Measurements from ENCODE around the gene TMEM182.

Gene TMEM182

DNA sequence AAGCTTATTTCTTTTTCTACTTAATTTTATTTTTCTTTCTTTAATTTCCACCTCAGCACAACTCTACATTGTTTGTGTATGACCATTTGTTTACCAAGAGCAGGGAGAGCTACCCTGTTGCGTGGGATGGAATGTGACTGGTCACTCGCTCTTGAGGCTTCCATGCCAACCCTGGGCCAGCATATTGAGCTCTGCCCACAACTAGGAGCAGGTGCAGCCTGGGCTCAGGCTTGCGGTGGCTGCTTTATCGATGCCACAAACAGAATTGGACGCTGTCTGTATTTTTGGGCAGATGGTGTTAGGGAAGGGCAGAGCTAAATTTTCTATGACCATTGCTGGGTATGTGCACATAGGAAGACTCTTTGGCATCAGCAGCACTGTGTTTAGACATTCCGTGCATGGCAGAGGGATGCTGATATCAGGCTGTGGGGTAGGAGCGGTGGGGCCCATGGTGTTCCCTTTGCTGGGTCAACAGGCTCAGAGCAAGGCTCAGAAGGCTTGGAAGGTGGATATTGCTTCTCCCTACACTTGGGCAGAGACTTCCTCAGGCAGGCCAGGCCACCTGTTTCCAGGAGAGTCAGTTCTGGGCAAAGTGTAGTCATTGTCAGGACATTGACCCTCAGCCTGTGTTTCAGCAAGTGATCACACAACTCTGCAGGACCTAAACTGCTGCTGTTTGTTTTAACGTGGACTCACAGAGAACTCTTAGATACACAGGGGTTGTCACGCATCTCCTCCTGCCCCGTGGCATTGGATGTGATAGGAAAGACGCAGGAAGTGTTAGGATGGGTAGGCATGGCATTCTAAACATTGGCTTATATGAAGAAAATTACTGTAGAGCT lies 40.2 kb downstream of the TMEM182 start:
- DNase-seq (ENCODE audit: low read depth): no peak

DNA sequence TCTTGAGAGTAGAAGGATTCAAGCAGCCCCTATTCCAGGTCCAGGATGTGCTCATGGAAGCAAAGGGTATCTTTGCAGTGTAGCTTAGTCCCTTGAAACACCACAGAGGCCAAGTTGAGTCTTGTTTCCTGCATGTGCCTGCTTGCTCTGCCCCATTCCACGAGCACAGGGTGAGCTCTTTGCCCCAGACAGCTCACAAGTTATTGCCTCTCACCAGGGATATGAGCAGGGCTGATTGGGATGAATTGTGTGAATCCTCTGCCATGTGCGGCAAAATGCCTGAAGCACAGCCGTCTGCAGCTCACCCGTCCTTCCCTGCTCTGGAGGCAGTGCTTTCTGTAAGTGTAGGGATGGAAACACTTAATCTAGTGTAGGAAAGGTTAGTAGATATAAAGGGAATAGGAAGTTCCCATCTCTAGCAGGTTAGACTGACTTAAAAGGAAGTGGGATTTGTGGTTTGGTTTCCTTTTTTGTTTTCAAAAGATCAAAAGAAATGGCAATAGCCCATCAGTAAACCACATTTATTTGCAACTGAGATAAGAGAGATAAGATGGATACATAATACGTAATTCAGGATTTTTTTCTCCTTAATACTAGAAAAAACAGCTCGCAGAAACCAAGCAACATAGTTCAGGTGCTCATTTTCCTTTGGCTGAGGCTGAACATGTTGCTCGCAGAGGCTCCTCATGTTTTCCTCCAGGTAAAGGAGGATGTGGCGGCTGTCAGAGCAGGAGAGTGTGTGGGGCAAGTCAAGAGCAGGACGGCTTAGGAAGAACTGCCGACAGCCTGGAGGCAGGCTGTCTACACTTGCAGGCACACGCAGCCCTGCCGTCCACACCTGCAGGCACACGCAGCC lies 41.4 kb downstream of the TMEM182 start:
- no peak for DNase-seq (ENCODE audit: low read depth)

DNA sequence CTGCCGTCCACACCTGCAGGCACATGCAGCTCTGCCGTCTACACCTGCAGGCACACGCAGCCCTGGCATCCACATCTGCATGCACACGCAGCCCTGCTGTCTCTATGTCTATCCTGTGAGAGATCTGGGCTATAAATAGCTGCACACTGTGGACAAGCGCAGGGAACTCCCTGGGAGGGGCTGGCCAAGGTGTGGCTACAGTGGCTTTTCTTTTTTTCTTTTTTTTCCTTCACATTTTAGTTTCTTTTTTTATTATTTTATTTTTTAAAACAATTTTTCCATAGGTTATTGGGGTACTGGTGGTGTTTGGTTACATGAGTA lies 42.0 kb downstream of the TMEM182 start:
- DNase-seq (ENCODE audit: low read depth): no peak

DNA sequence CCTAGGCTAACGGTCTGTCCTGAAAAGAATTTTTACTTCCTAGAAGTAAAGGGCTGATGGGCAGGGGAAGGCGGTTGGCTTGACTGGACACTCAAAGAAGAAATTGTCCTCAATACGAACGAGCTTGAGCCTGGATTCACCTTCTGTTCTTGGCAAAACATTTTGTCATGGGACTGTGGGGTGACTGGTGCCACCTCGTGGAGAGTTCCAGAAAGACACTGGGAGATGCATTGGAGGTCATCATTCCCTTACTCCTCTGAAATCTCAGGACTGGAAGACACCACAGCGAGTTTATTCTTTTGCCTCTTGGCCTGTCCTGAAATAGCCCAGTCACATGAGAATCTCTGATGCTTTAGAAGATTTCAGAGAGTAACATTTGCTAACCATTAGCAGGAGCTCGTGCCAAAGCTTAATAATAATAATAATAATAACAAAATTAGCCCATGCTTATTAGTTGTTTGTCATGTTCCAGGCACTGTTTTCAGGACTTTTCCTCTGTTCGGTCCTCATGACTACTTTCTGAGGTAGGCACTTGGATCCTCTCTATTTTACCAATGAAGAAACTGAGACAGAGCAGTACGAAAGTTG lies 44.5 kb downstream of the TMEM182 start:
- DNase-seq (ENCODE audit: low read depth): no peak

DNA sequence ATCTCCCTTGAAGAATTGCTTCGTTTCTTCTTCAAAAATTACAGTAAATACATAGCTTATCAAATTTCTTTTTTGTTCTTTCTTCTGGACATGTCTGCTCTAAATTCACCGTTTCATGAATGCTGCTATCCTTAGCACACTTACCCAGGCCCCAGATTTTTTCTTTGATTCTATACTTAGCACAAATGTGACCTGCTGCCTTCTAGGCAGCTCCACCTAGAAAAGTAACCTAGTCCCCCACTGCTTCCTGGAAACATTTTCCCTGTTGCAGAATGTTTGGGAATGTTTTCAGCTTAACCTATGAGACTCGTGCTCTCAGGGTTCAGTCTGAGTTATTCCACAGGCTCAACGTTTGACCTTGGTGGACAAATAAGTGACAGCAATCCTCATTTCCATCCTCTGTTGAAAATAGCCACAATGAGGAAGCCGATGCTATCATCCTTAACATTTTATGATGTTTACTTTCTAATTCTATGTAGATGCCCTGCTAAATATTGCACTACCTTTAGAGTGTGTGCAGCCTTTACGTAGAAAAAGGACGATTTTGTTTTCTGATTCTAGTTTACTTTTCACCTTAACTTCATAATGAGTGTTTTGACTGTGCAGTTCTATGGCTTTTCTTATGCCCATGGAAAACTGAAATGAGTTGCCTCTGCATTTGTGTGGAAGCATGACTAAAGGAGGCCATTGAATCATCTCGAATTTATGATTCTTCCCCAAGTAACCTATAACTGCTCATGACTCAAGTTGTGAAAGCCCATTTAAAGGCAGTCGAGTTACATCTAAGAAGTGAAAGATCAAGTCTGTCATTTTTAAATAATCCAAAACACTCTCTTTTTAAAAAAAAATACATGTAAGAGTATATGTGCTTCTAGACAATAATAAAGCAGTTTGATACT lies 47.7 kb downstream of the TMEM182 start:
- DNase-seq (ENCODE audit: low read depth): no peak

DNA sequence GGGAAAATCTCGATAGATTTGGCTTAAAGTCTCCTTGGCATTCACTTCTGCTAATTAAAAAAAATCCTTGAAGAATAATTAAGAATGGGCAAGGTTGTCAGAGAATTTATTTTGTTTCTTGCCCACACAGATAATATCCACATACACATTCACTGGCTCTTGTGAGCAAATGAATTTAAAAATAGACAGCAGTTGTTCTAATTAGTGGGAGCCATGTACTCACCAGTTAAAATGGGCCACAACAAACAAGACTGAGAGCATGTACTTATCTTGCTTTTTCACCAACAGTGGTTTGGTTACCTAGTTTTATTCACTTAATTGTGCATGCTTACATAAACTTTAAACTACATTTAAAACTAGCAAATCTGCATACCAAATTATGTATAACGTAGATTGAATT lies 53.5 kb downstream of the TMEM182 start:
- no peak for DNase-seq (ENCODE audit: low read depth)

DNA sequence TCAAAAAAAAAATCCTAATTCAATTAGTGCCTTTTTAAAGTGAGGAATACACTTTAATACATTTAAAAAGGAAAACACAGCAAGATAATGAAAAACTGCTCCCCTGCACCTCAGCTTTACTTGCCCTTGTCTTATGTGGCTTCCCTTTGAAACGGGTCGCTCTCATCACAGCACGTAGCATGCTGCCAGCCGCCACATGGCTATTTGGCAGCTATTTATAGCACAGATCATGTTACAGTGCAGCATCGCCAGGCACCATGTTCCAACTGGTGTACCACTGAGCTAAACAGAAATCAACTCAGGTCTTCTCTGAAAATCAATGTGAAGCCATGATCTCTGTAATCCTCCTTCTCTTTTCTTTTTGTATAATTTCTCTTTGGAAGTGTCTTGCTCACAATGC lies 65.1 kb downstream of the TMEM182 start:
- DNase-seq (ENCODE audit: low read depth): no peak

DNA sequence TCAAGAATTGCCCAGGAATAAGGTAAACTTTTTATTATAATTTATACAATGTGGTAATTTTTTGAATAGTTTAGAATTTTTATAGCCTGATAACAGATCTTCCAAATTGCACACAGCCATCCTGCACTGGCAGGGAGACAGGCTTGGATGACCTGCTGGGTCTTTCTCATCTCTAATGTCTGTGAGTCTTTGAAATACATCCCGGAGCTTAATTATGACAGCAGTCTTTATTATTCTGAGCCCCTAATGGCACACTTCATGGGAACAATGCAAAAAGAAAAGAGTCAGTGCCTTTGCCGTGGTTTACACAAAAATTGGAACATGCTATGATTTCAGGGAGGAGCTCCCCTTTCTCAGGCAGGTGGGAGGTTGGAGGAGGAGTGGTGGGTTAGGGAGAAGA lies 71.0 kb downstream of the TMEM182 start:
- no peak for DNase-seq (ENCODE audit: low read depth)

DNA sequence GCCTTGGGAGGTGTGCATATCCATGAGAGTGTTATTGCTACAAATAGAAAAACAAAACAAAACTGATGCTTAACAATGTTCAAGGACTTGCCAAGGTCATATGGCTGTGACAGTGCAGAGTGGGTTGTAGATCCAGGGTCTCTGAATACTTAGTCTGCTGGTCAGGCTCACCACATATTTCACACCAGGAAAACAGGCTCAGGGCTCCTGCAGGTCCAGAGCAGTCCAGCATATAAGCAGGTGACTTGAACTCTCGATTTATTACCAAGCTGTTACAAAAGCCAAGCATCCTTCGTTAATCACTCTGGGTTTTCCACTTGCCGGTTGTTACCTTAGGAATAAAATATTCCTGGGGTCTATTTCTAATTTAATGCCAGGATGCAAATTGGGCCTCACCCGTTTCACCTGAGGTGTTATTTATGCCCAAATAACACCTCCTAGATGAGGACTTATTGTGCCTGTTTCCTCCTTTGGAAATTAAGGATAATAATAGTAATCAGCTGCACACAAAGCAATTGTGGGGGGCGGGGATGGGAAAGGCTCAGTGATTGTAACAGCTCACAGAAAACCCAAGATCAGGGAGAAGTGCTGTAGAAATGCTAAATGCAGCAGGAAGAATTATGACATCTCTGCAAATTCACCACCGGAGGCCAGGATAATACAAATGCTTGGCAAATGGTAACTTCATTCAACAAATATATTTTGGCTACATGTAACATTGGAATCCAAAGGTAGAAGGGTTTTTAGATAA lies 72.9 kb downstream of the TMEM182 start:
- DNase-seq (ENCODE audit: low read depth): no peak

DNA sequence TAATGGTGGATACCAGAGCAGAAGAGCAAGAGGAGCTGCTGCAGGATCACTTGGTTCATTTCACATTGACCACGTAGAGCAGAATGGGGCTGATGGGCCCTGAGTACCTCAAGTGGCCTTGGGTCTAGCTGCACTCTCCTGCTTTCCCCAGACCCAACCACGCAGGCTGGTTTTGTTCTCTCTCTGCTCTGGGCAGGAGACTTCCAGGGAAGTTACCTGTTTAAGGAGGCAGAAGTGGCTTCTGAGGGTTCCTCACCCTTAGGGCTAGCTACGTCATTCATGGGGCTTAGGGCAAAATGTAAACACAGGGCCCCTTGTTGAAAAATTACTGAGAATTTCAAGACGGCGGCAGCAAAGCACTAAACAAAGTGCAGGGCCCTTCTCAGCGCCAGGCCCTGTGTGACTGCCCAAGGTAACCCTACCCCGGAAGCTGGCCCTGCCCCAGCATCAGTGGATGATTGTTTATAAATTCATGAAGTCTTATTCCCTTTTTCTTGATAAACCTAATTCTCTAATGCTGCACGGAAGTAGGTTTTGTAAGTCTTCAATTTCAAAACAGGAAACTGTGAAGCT lies 75.9 kb downstream of the TMEM182 start:
- no peak for DNase-seq (ENCODE audit: low read depth)

DNA sequence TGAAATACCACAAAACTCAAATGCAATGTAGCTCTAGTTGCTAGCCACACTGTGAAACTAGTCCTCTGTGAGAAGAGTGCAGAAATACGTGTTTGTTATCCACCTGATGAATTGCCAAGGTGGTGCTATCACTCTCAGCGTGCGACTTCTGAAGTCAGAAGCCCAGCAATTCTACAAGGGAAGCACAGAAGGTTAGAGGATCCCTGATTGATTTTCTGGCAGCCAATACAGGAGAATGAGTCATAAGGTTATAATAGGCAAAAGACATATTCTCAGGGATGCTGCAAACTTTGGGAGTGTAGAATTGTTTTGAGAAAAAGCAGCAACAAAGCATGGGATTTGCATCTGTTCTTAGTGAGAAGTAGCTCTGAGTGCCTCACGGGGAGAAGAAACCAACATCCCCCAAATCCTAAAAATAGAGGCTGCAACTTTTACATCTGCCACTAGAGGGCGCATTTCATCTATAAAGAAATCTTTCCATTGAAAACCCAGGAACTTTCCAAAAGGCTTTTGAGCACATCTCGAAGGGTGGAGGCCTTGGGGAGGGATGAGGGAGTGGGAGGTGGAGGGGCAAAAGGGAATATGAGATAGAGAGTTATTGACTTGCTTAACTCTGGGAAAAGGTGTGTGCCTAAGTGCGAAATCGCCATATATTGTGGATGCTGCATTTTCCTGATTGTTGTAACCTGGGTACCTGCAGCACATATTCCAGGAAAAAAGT lies 78.0 kb downstream of the TMEM182 start:
- DNase-seq (ENCODE audit: low read depth): no peak

DNA sequence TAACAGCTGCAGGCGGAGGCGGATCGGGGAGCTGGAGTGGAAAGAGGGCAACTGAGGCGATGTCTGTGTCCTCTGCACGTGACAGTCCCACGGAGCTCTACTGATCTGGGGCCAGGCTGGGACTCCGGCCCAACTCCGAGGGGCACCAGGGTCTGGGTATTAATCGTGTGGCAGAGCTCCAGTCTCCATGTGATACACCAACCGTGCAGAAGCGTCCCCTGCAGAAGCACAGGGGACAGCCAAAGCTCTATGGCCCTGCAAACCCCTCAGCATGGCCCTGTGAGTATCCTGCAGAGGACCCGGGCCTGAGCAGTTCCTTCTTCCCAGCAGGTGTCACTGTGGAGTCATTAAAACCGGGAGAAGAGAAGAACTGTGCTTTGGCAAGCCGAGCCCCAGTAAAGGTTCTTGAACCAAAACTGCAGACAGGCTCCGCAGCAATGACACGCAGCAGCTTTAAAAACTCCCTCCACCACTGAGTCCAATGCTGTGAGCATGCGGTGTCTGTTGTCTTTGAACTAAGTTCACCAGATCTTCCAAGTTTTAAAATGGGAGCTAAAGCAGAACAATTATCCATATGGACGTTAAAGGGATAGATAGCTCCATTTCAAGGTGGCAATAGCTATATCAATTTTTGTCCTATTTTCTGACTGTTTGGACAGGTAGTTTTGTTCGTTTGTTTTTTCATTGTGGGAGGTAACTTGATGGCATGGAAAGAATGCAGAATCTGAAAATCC lies 79.4 kb downstream of the TMEM182 start:
- no peak for DNase-seq (ENCODE audit: low read depth)

DNA sequence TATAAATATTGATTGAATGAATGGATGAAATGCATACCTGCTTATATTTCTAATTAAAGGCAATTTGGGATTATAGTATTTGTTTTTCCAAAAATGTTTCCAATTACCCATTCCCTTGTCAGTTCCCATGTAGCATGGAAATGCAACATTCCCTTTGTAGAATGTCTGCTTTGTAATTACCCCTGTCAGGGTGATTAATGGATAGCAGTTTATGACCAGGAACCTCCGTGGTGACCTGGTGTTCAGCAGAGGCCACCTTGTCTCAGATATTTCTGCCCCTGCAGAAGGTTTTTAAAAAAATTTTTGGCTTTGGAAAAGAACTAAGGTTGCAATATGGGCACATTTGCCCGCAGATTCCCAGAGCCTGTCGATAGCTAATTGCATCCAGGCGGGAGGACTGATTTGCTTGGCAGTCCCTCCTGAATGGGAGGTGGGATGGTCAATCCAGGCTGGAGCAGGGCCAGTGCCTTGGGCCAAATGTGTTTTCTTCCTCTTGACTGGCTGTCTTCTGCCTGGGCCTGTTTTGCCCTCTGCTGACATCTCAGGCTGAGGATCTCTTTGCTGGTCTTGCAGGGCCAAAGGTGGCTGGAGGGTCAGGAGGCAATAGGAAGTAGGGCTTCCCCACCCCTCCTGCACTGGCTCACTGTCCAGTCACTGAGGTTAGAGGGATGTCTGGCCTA lies 82.1 kb downstream of the TMEM182 start:
- no peak for DNase-seq (ENCODE audit: low read depth)

DNA sequence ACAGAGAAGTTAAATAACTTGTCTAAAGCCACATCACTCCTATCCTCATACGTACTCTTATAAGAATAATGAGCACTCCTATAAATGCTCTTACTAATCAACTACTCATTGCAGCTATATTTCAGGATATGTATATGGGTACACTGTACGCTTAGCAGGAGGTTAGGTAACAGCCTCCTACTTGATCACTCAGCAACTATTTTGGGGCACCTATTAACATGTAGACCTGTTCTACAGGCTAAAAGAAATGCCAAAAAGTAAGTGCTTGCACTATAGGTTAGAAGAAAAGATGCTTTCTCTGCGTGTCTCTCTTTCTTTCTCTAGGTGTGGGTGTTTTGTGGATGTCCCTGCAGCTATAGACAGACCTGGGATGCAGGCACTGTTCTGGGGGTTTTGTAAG lies 83.1 kb downstream of the TMEM182 start:
- DNase-seq (ENCODE audit: low read depth): no peak

DNA sequence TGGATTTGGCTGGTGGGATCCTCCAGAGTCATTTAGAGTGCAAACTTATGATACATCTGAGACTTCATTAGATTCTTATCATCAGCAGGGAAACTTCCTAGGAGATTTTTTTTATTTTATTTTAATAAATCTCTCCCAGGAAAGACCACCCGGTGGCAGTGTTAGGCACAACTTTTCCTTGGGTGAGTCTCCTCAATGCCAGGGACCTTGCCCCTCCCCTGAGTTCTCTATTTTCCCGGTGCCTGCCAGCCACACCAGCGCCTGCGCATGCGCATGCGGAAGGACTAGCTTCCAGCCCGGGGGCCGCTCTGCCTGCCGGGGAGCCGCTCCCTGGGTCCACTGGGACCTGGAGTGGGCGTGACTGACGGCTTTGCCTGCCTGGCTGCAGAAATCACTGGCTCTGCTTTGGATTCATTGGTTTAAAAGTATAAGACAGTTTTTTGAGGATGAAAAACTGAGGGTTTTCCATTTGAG lies 86.6 kb downstream of the TMEM182 start:
- DNase-seq (ENCODE audit: low read depth): no peak

DNA sequence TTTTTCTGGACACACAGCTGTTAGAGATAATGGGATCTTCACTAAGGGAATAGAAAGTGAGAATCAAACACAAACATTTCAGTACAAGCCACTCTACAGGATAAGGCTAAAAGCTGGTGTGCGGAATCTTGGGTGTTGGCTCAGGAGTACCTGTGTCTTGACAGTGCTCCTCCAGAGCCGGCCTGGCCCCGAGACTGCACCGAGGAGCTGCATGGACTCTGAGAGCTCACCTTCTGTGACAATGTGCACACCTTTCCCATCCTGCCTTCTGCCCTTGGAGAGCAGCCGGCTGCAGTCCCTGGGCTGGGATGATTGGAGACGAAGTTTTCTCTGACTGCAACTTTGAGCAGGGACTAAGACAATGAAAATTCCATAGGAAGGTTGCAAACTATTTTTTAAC lies 89.1 kb downstream of the TMEM182 start:
- DNase-seq (ENCODE audit: low read depth): no peak

DNA sequence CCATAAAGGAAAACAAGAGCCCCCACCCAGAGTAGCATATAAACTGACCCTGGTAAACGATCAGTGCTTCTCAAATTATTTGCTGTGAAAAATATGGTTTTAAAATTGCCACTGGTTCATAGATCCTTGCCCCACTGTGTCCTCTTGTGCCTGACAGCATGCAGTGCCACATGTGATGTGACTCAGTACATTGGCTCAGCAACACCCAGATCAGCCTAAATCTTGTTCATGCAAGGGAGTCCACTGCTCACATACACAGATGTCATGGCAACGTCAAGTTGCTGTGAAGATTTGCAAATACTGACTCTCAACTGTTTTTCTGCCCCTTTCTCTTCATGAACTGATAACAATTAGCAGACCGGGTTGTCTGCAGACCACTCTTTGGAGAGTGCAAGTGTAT lies 91.0 kb downstream of the TMEM182 start:
- no peak for DNase-seq (ENCODE audit: low read depth)
